HEK293 (cell line): ENCODE results near the gene BBX.

Source experiments
- CTCF ChIA-PET: fragments of 350-600 bp; formaldehyde crosslinking; extraction: SDS; loops from one replicate; lab custom pipeline; 2021; ENCODE audit warnings: antibody characterized with exemption; lab: Yijun Ruan, JAX
- POLR2A ChIA-PET: fragments of 300-600 bp; formaldehyde crosslinking; extraction: SDS; loops from one replicate; lab custom pipeline; 2020; ENCODE audit warnings: antibody characterized with exemption, inconsistent platforms; lab: Yijun Ruan, JAX
- H3K27ac ChIP-seq: fragments of 200-500 bp; sonication (Bioruptor generic); 2 replicates; pipeline ENCODE4 v1.5.1; 2014; ENCODE audit warnings: low read depth, low read length, control low read depth, inconsistent platforms; ENCODE audit errors: extremely low read depth
- H3K36me3 ChIP-seq, 2 experiments: fragments of 200-500 bp in 1 of 2; sonication (Bioruptor generic) in 1 of 2; 1 replicate in 1 of 2; 2 replicates in 1 of 2; pipeline ENCODE4 v1.5.1; 2014 to 2017; ENCODE audit warnings: inconsistent platforms in 2 of 2, low read length in 2 of 2; ENCODE audit not compliant: control insufficient read depth in 2 of 2, insufficient read depth in 1 of 2
- H3K4me1 ChIP-seq: fragments of 200-500 bp; sonication (Bioruptor generic); 2 replicates; pipeline ENCODE4 v1.5.1; 2014; ENCODE audit warnings: mild to moderate bottlenecking, low read length, inconsistent platforms; ENCODE audit not compliant: control insufficient read depth, insufficient read depth
- H3K4me3 ChIP-seq: 2 replicates; pipeline ENCODE4 v1.5.1; 2011; ENCODE audit warnings: low read depth, mild to moderate bottlenecking, control low read depth, low read length, moderate library complexity
- H3K9me3 ChIP-seq: fragments of 200-500 bp; sonication (Bioruptor generic); 2 replicates; pipeline ENCODE4 v1.5.1; 2014; ENCODE audit warnings: low read depth, low read length, inconsistent platforms; ENCODE audit not compliant: control insufficient read depth, insufficient read depth
- OVOL3 ChIP-seq: fragments of 450-650 bp; formaldehyde crosslinking; IDR thresholded peaks from 2 replicates; pipeline ENCODE4 v1.5.1; 2016; ENCODE audit warnings: missing biosample characterization, missing genetic modification characterization
- TRIM28 ChIP-seq: IDR thresholded peaks from 2 replicates; pipeline ENCODE4 v1.6.1; 2011; ENCODE audit warnings: low read length, control low read depth, borderline replicate concordance
- ZBTB1 ChIP-seq: fragments of 450-650 bp; formaldehyde crosslinking; IDR thresholded peaks from 2 replicates; pipeline ENCODE4 v1.5.1; 2016; ENCODE audit warnings: missing biosample characterization, missing genetic modification characterization
- ZBTB20 ChIP-seq: fragments of 450-650 bp; formaldehyde crosslinking; IDR thresholded peaks from 2 replicates; pipeline ENCODE4 v1.5.1; 2016; ENCODE audit warnings: missing biosample characterization, missing genetic modification characterization
- ZBTB6 ChIP-seq: fragments of 450-650 bp; formaldehyde crosslinking; IDR thresholded peaks from 2 replicates; pipeline ENCODE4 v1.5.1; 2017; ENCODE audit warnings: missing biosample characterization, missing genetic modification characterization
- ZNF10 ChIP-seq: fragments of 450-650 bp; formaldehyde crosslinking; IDR thresholded peaks from 2 replicates; pipeline ENCODE4 v1.5.1; 2017; ENCODE audit warnings: missing biosample characterization, missing genetic modification characterization
- ZNF138 ChIP-seq: fragments of 450-650 bp; formaldehyde crosslinking; IDR thresholded peaks from 2 replicates; pipeline ENCODE4 v1.5.1; 2016; ENCODE audit warnings: missing biosample characterization, missing genetic modification characterization, borderline replicate concordance
- ZNF184 ChIP-seq: fragments of 450-650 bp; IDR thresholded peaks from 2 replicates; pipeline ENCODE4 v1.5.1; 2018; ENCODE audit warnings: missing biosample characterization, mild to moderate bottlenecking, missing genetic modification characterization
- ZNF223 ChIP-seq: fragments of 450-650 bp; formaldehyde crosslinking; IDR thresholded peaks from 2 replicates; pipeline ENCODE4 v1.5.1; 2016; ENCODE audit warnings: missing biosample characterization, missing genetic modification characterization
- ZNF280D ChIP-seq: fragments of 450-650 bp; formaldehyde crosslinking; IDR thresholded peaks from 2 replicates; pipeline ENCODE4 v1.5.1; 2016; ENCODE audit warnings: missing biosample characterization, missing genetic modification characterization
- ZNF48 ChIP-seq: fragments of 450-650 bp; formaldehyde crosslinking; IDR thresholded peaks from 2 replicates; pipeline ENCODE4 v1.5.1; 2016; ENCODE audit warnings: missing biosample characterization, missing genetic modification characterization
- ZNF510 ChIP-seq: fragments of 450-650 bp; formaldehyde crosslinking; IDR thresholded peaks from 2 replicates; pipeline ENCODE4 v1.5.1; 2018; ENCODE audit warnings: mild to moderate bottlenecking, missing genetic modification characterization, missing biosample characterization; ENCODE audit not compliant: insufficient replicate concordance
- ZNF529 ChIP-seq: fragments of 450-650 bp; formaldehyde crosslinking; IDR thresholded peaks from 2 replicates; pipeline ENCODE4 v1.5.1; 2017; ENCODE audit warnings: missing genetic modification characterization, missing biosample characterization; ENCODE audit not compliant: insufficient replicate concordance
- ZNF560 ChIP-seq: fragments of 450-650 bp; formaldehyde crosslinking; IDR thresholded peaks from 2 replicates; pipeline ENCODE4 v1.5.1; 2017; ENCODE audit warnings: missing biosample characterization, missing genetic modification characterization, borderline replicate concordance
- ZNF623 ChIP-seq: fragments of 450-650 bp; formaldehyde crosslinking; IDR thresholded peaks from 2 replicates; pipeline ENCODE4 v1.5.1; 2016; ENCODE audit warnings: missing biosample characterization, missing genetic modification characterization
- ZNF658 ChIP-seq: fragments of 450-650 bp; formaldehyde crosslinking; IDR thresholded peaks from 2 replicates; pipeline ENCODE4; 2016; ENCODE audit warnings: missing biosample characterization, missing genetic modification characterization
- ZNF701 ChIP-seq: fragments of 450-650 bp; formaldehyde crosslinking; IDR thresholded peaks from 2 replicates; pipeline ENCODE4 v1.5.1; 2016; ENCODE audit warnings: missing biosample characterization, missing genetic modification characterization
- ZNF792 ChIP-seq: fragments of 450-650 bp; formaldehyde crosslinking; IDR thresholded peaks from 2 replicates; pipeline ENCODE4 v1.5.1; 2016; ENCODE audit warnings: missing biosample characterization, missing genetic modification characterization
- ZSCAN16 ChIP-seq: fragments of 450-650 bp; formaldehyde crosslinking; IDR thresholded peaks from 2 replicates; pipeline ENCODE4 v1.5.1; 2016; ENCODE audit warnings: missing biosample characterization, missing genetic modification characterization
- ZSCAN18 ChIP-seq: fragments of 450-650 bp; formaldehyde crosslinking; IDR thresholded peaks from 2 replicates; pipeline ENCODE4 v1.5.1; 2016; ENCODE audit warnings: missing biosample characterization, missing genetic modification characterization

The BBX gene

GRCh38 chr3:107729686-107730085 is 206.9 kb downstream of the BBX start (continued):
- no peak for TF ChIP-seq ZSCAN16 (tag by site-specific recombination)

- Histone ChIP-seq H3K36me3 (peaks cover 0 to 33% of the 10 kb centered on the region in 2 experiments; a peak in 1 of 3 replicates), H3K4me3 (no peak overlapping the region), H3K9me3 (no peaks in the 10 kb centered on the region), H3K27ac (no peak overlapping the region), H3K4me1 (no peaks in the 10 kb centered on the region)
- ChIA-PET CTCF (interaction anchor here (0.6 to 1.5 kb wide), 2 partner anchors 57 to 663 kb away, joined by 6 read pairs; no protein-coding TSS in a partner anchor), POLR2A (no interaction called here)
- TF ChIP-seq ZNF138 (no peak), ZNF510 (tag by site-specific recombination) (no peak), ZNF792 (tag by site-specific recombination) (no peak), ZNF280D (tag by site-specific recombination) (no peak), ZNF560 (no peak), ZNF701 (tag by site-specific recombination) (no peak), ZSCAN18 (tag by site-specific recombination) (no peak), ZBTB20 (tag by site-specific recombination) (no peak), ZBTB1 (tag by site-specific recombination) (no peak), ZNF623 (tag by site-specific recombination) (no peak), ZNF223 (tag by site-specific recombination) (no peak), OVOL3 (tag by site-specific recombination) (no peak), ZNF10 (tag by site-specific recombination) (no peak)
These were observed 211.6 kb downstream of the BBX start for GRCh38 chr3:107734317-107734716.

- Histone ChIP-seq H3K4me3 (no peak overlapping the region), H3K27ac (no peak overlapping the region), H3K4me1 (no peaks in the 10 kb centered on the region), H3K36me3 (peaks cover 0 to 15% of the 10 kb centered on the region in 2 experiments; a peak in 1 of 3 replicates), H3K9me3 (no peaks in the 10 kb centered on the region)
- POLR2A ChIA-PET: no interaction called here
- CTCF ChIA-PET: interaction anchor here (0.6 to 1.7 kb wide), 2 partner anchors 47 to 178 kb away, joined by 4 to 5 read pairs; no protein-coding TSS in a partner anchor
- TF ChIP-seq ZNF529 (tag by site-specific recombination) (no peak), ZNF184 (no peak), ZNF48 (tag by site-specific recombination) (no peak), ZBTB6 (tag by site-specific recombination) (no peak), TRIM28 (no peak), ZNF658 (tag by site-specific recombination) (no peak), ZBTB1 (tag by site-specific recombination) (no peak)
These were observed 215.2 kb downstream of the BBX start for GRCh38 chr3:107737914-107738313.
